Caco-2 (cell line): ENCODE data around the gene MYH13. TPM values are rescaled to one million over a fixed set of nuclear protein-coding genes. Genes with fewer than 3 reads are reported as not detected.
A peak's percentile ranks its signal among the peaks of the same experiment; 100 is the strongest.

ENCODE experiments used
- BruUV-seq: library from RNA; stranded (reverse); fragments of 400-500 nt; replicated peaks from 2 replicates; lab custom pipeline; 2021; lab: Mats Ljungman, UMichigan
- CTCF ChIA-PET: fragments of 300-600 bp; sonication (Branson Sonifier 250); formaldehyde crosslinking; loops from one replicate; lab custom pipeline; 2022; ENCODE audit warnings: antibody characterized with exemption; lab: Charles Lee
- POLR2A ChIA-PET: fragments of 300-600 bp; sonication (Branson Sonifier 250); formaldehyde crosslinking; loops from one replicate; lab custom pipeline; 2022; ENCODE audit warnings: antibody characterized with exemption; lab: Charles Lee
- DNase-seq, 2 experiments: peaks; one replicate each; pipeline versions ENCODE4 v3.0.0 to v3.0.0-alpha.2; 2020 to 2022
- H3K27me3 ChIP-seq: replicated peaks from 2 replicates; pipeline ENCODE4 v1.6.0; 2011; ENCODE audit warnings: low read length; ENCODE audit not compliant: control insufficient read depth, insufficient read depth
- H3K36me3 ChIP-seq: 2 replicates; pipeline ENCODE4 v1.5.1; 2011; ENCODE audit warnings: low read length; ENCODE audit not compliant: control insufficient read depth, insufficient read depth
- H3K4me1 ChIP-seq: fragments of 250-450 bp; sonication (Bioruptor Pico); 2 replicates; pipeline ENCODE4 v1.5.1; 2020; ENCODE audit warnings: mild to moderate bottlenecking
- H3K4me3 ChIP-seq: 2 replicates; pipeline ENCODE4 v1.5.1; 2011; ENCODE audit warnings: low read depth, mild to moderate bottlenecking, control low read depth, low read length
- H3K9me3 ChIP-seq: fragments of 250-450 bp; sonication (Bioruptor Pico); 2 replicates; pipeline ENCODE4 v1.5.1; 2020; ENCODE audit warnings: mild to moderate bottlenecking, moderate library complexity
- H3K27ac Mint-ChIP-seq: one replicate; pipeline ENCODE4 v1.8.0; 2022; ENCODE audit warnings: mixed read lengths; ENCODE audit not compliant: unreplicated experiment
- H3K27me3 Mint-ChIP-seq: one replicate; pipeline ENCODE4 v1.8.0; 2022; ENCODE audit warnings: mixed read lengths; ENCODE audit not compliant: insufficient read depth, unreplicated experiment
- H3K36me3 Mint-ChIP-seq: one replicate; pipeline ENCODE4 v1.8.0; 2022; ENCODE audit warnings: mild to moderate bottlenecking, mixed read lengths; ENCODE audit not compliant: insufficient read depth, unreplicated experiment
- H3K4me1 Mint-ChIP-seq: one replicate; pipeline ENCODE4 v1.8.0; 2022; ENCODE audit warnings: low read depth, mixed read lengths; ENCODE audit not compliant: unreplicated experiment
- H3K4me3 Mint-ChIP-seq: one replicate; pipeline ENCODE4 v1.8.0; 2022; ENCODE audit warnings: mild to moderate bottlenecking, moderate library complexity, mixed read lengths; ENCODE audit not compliant: unreplicated experiment
- H3K9me3 Mint-ChIP-seq: one replicate; pipeline ENCODE4 v1.8.0; 2022; ENCODE audit warnings: mixed read lengths; ENCODE audit not compliant: unreplicated experiment
- intact Hi-C: fragments of 100-400 bp; cut with micrococcal nuclease; formaldehyde crosslinking; loops from one replicate; pipeline ENCODE4 v1.10.0; 2022; ENCODE audit not compliant: unreplicated experiment
- total RNA-seq: library from RNA; stranded (reverse); gene quantifications from 2 replicates; pipeline ENCODE4 v1.2.3, GENCODE V29; 2022
- TF ChIP-seq, protein P1 (sequence below), 2 experiments: fragments of 200-600 bp in 1 of 2; IDR thresholded peaks; 1 replicate in 1 of 2; 2 replicates in 1 of 2; pipeline versions ENCODE4 v1.5.1 to v1.8.0; 2011 to 2022; ENCODE audit warnings: antibody characterized with exemption in 1 of 2, control low read depth in 1 of 2, inconsistent platforms in 1 of 2, low read depth in 1 of 2, low read length in 1 of 2, mild to moderate bottlenecking in 1 of 2, moderate library complexity in 1 of 2; ENCODE audit not compliant: insufficient read depth in 1 of 2, severe bottlenecking in 1 of 2, unreplicated experiment in 1 of 2

The MYH13 gene
- total RNA-seq, 1 experiment from 2014 or later, result not detected

DNA sequence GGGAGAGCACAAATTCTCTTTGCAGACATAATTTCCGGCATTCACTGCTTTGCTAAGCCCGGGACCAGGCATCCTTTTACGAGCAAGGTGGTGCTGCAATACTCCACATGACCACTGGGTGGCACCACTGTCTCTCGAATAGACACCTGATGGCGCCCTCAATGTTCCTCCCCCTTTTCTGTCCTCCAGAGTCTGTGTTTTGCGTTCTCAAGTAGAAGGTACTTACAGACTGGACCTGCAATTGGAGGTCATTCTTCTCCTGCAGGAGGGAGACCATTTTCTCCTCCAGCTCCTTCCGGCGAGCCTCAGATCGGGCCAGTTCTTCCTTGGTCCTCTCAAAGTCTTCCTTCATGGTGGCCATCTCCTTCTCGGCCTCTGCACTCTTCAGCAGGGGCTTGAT lies 45.2 kb downstream of the MYH13 start:
- BruUV-seq, result no TSS peak
- H3K9me3 ChIP-seq, result no peaks in the 10 kb centered on the region
- intact Hi-C loops, result loop anchor here (1.0 kb wide), 2 partner anchors 287 to 291 kb away; no protein-coding TSS in a partner anchor

DNA sequence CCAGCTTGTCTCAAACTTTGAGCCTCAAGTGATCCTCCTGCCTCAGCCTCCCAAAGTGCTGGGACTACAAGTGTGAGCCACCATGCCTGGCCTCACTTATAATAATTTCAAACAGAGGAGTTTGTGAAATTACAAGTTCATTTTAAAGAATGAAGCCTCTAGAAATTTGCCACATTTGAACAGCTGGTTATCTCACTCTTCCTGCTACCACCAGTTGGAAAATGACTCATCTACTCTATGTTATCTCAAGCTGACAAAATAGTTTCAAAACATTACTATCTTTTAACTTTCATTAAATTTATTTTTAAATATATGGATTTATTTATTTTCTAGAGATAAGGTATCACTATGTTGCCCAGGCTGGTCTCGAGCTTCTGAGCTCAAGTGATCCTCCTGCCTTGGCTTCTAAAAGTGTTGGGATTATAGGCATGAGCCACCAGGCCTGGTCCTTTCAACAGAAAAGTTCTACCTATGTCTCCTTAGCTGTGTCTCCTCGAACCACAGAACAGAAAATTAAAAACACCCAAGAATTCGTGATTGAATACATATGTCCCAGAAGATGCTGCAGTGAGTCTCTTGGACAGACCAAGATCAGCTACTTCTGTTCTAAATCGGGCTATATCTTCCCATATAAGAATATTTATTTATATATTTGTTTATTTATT lies 47.6 kb downstream of the MYH13 start:
- H3K27me3 Mint-ChIP-seq, result no peaks in the 10 kb centered on the region
- Histone ChIP-seq H3K4me3 (no peak overlapping the region), H3K36me3 (no peaks in the 10 kb centered on the region), H3K9me3 (no peaks in the 10 kb centered on the region), H3K4me1 (no peaks in the 10 kb centered on the region), H3K27me3 (no peaks in the 10 kb centered on the region)
- H3K4me3 Mint-ChIP-seq, result no peak overlapping the region
- CTCF ChIA-PET, result interaction anchor here (0.5 to 1.6 kb wide), 3 partner anchors 194 to 289 kb away, joined by 4 to 5 read pairs (median 4); no protein-coding TSS in a partner anchor
- TF ChIP-seq, protein P1, sequence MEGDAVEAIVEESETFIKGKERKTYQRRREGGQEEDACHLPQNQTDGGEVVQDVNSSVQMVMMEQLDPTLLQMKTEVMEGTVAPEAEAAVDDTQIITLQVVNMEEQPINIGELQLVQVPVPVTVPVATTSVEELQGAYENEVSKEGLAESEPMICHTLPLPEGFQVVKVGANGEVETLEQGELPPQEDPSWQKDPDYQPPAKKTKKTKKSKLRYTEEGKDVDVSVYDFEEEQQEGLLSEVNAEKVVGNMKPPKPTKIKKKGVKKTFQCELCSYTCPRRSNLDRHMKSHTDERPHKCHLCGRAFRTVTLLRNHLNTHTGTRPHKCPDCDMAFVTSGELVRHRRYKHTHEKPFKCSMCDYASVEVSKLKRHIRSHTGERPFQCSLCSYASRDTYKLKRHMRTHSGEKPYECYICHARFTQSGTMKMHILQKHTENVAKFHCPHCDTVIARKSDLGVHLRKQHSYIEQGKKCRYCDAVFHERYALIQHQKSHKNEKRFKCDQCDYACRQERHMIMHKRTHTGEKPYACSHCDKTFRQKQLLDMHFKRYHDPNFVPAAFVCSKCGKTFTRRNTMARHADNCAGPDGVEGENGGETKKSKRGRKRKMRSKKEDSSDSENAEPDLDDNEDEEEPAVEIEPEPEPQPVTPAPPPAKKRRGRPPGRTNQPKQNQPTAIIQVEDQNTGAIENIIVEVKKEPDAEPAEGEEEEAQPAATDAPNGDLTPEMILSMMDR (IDR thresholded peaks at IDR 0.05; ENCODE audit: insufficient read depth in 1 of 2, low read depth in 1 of 2, low read length in 1 of 2, severe bottlenecking in 1 of 2, unreplicated experiment in 1 of 2), result no peak
- H3K27ac Mint-ChIP-seq, result no peak overlapping the region
- intact Hi-C loops, result no loop called here
- POLR2A ChIA-PET, result no interaction called here
- no peaks in the 10 kb centered on the region for H3K9me3 Mint-ChIP-seq
- H3K36me3 Mint-ChIP-seq, result no peaks in the 10 kb centered on the region
- no TSS peak for BruUV-seq
- no peaks in the 10 kb centered on the region for H3K4me1 Mint-ChIP-seq
- DNase-seq, result no peak

More for the DNA sequence above, 45.2 kb downstream of the MYH13 start:
- no peaks in the 10 kb centered on the region for H3K27me3 Mint-ChIP-seq
- no peaks in the 10 kb centered on the region for H3K36me3 ChIP-seq
- H3K4me1 Mint-ChIP-seq, result no peaks in the 10 kb centered on the region
- H3K4me1 ChIP-seq, result no peaks in the 10 kb centered on the region
- H3K9me3 Mint-ChIP-seq, result no peaks in the 10 kb centered on the region
- DNase-seq, result peak; percentile 69 to 74
- POLR2A ChIA-PET, result no interaction called here
- H3K4me3 Mint-ChIP-seq, result no peak overlapping the region
- H3K27me3 ChIP-seq, result no peaks in the 10 kb centered on the region
- H3K36me3 Mint-ChIP-seq, result no peaks in the 10 kb centered on the region
- TF ChIP-seq, protein P1 (IDR thresholded peaks at IDR 0.05; ENCODE audit: insufficient read depth in 1 of 2, low read depth in 1 of 2, low read length in 1 of 2, severe bottlenecking in 1 of 2, unreplicated experiment in 1 of 2), result peak; percentile 69 to 71
- H3K27ac Mint-ChIP-seq, result no peak overlapping the region
- no peak overlapping the region for H3K4me3 ChIP-seq
- CTCF ChIA-PET, result interaction anchor here (1.1 to 1.2 kb wide), 2 partner anchors 287 to 290 kb away, joined by 3 to 4 read pairs; no protein-coding TSS in a partner anchor

DNA sequence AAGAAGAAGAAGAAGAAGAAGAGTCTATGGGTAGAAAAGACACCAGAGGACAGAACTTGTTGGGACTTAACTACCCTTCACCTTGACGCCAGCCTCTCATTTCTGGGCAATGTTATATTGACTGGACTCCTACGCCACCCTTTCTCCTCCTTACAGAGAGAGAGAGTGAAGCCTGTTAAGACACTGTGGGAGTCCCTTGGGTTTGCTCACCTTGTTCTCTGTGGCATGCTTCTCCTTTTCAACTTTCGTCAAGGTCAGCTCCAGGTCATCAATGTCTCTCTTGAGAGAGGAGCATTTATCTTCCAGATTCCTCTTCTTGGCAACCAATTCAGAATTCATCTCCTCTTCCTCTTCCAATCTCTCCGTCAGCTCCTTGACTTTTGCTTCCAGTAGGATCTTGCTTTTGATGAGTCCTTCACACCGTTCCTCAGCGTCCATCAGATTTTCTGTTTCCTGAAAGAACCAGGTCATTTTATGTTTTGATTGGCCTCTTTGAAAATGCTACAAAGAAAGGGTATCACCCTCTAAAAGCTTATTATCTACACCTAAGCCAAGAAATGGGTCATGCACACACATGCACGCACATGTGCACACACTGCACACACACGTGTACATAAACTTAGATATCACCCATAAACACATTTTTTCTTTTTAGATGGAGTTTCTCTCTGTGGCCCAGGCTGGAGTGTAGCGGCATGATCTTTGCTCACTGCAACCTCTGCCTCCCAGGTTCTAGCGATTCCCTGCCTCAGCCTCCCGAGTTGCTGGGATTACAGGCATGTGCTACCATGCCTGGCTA lies 48.8 kb downstream of the MYH13 start:
- POLR2A ChIA-PET, result no interaction called here
- TF ChIP-seq, protein P1 (IDR thresholded peaks at IDR 0.05; ENCODE audit: insufficient read depth in 1 of 2, low read depth in 1 of 2, low read length in 1 of 2, severe bottlenecking in 1 of 2, unreplicated experiment in 1 of 2), result no peak
- no peaks in the 10 kb centered on the region for H3K4me1 ChIP-seq
- BruUV-seq, result no TSS peak
- no peaks in the 10 kb centered on the region for H3K4me1 Mint-ChIP-seq
- H3K9me3 ChIP-seq, result no peaks in the 10 kb centered on the region
- intact Hi-C loops, result no loop called here
- H3K9me3 Mint-ChIP-seq, result no peaks in the 10 kb centered on the region
- no peak for DNase-seq
- CTCF ChIA-PET, result no interaction called here
- H3K4me3 ChIP-seq, result no peak overlapping the region
- no peak overlapping the region for H3K4me3 Mint-ChIP-seq
- H3K36me3 Mint-ChIP-seq, result peaks cover under 1% of the 10 kb centered on the region
- H3K27ac Mint-ChIP-seq, result no peak overlapping the region
- H3K36me3 ChIP-seq, result no peaks in the 10 kb centered on the region
- no peaks in the 10 kb centered on the region for H3K27me3 Mint-ChIP-seq
- no peaks in the 10 kb centered on the region for H3K27me3 ChIP-seq
